SU-DHL-6 (cell line): ENCODE results near the gene CHRND.

ENCODE experiments used
- H2AFZ ChIP-seq: fragments of 200-600 bp; sonication (generic); 2 replicates; pipeline ENCODE4 v1.6.1; 2014; ENCODE audit warnings: low read depth, mild to moderate bottlenecking, moderate library complexity, mixed read lengths, antibody characterized with exemption, low read length; ENCODE audit not compliant: severe bottlenecking
- H3F3A ChIP-seq: fragments of 200-600 bp; shearing (Covaris generic); 2 replicates; pipeline ENCODE4 v1.6.0; 2016; ENCODE audit warnings: antibody characterized with exemption, mild to moderate bottlenecking; ENCODE audit not compliant: insufficient read depth
- H3K27ac ChIP-seq: fragments of 200-600 bp; sonication (generic); 2 replicates; pipeline ENCODE4 v1.5.1; 2016; ENCODE audit warnings: low read depth, mild to moderate bottlenecking, low read length, moderate library complexity, mixed read lengths
- H3K27me3 ChIP-seq: fragments of 200-600 bp; sonication (generic), shearing (Covaris generic); 2 replicates; pipeline ENCODE4 v1.6.0; 2014; ENCODE audit warnings: mild to moderate bottlenecking, low read length
- H3K36me3 ChIP-seq: fragments of 200-600 bp; sonication (generic); 2 replicates; pipeline ENCODE4 v1.6.1; 2014; ENCODE audit warnings: mild to moderate bottlenecking, low read length, mixed read lengths
- H3K4me2 ChIP-seq: fragments of 300-600, 200-600 bp; shearing (Covaris generic), sonication (generic); 2 replicates; pipeline ENCODE4 v1.6.0; 2014; ENCODE audit warnings: low read length, low read depth, mild to moderate bottlenecking; ENCODE audit not compliant: poor library complexity, severe bottlenecking
- H3K4me3 ChIP-seq: fragments of 200-600 bp; sonication (generic); 2 replicates; pipeline ENCODE4 v1.5.1; 2014; ENCODE audit warnings: antibody characterized with exemption, low read length, mild to moderate bottlenecking, mixed read lengths; ENCODE audit not compliant: insufficient read depth, poor library complexity, severe bottlenecking
- H3K79me2 ChIP-seq: fragments of 200-600 bp; sonication (generic); 2 replicates; pipeline ENCODE4 v1.6.1; 2014; ENCODE audit warnings: mild to moderate bottlenecking, low read length, moderate library complexity; ENCODE audit not compliant: insufficient read depth
- H3K9ac ChIP-seq: fragments of 200-600 bp; sonication (generic); 2 replicates; pipeline ENCODE4 v1.7.0; 2014; ENCODE audit warnings: mild to moderate bottlenecking, low read length
- H3K9me2 ChIP-seq: fragments of 200-600 bp; sonication (generic); replicated peaks from 2 replicates; pipeline ENCODE4 v1.6.1; 2014; ENCODE audit warnings: low read length; ENCODE audit not compliant: insufficient read depth
- H3K9me3 ChIP-seq: fragments of 200-600 bp; sonication (generic); 2 replicates; pipeline ENCODE4 v1.6.1; 2014; ENCODE audit warnings: low read length, mixed read lengths; ENCODE audit not compliant: insufficient read depth
- H4K20me1 ChIP-seq: fragments of 200-600 bp; sonication (generic); 2 replicates; pipeline ENCODE4 v1.6.1; 2014; ENCODE audit warnings: low read depth, mild to moderate bottlenecking, antibody characterized with exemption, low read length, moderate library complexity, mixed read lengths
- EZH2phosphoT487 ChIP-seq: fragments of 200-600 bp; sonication (generic), shearing (Covaris generic); conservative IDR thresholded peaks from 2 replicates; pipeline ENCODE4 v1.6.1; 2018; ENCODE audit warnings: mild to moderate bottlenecking, antibody characterized with exemption, low read length, moderate library complexity, mixed read lengths
- TF ChIP-seq, protein P1 (sequence below): fragments of 200-600 bp; sonication (generic); IDR thresholded peaks from one replicate; pipeline ENCODE4 v1.5.1; 2017; ENCODE audit warnings: antibody characterized with exemption, mild to moderate bottlenecking, low read length, moderate library complexity; ENCODE audit not compliant: insufficient read depth, poor library complexity, severe bottlenecking

Gene CHRND

GRCh38 chr2:232485757-232486557, 40.0 kb upstream of the CHRND start:
- Histone ChIP-seq H3K9me2 (no peaks in the 10 kb centered on the region), H2AFZ (no peak overlapping the region), H3K9me3 (no peaks in the 10 kb centered on the region), H3K27ac (no peak overlapping the region), H4K20me1 (no peaks in the 10 kb centered on the region), H3F3A (no peaks in the 10 kb centered on the region), H3K4me3 (no peak overlapping the region), H3K9ac (no peak overlapping the region), H3K79me2 (no peaks in the 10 kb centered on the region), H3K36me3 (no peaks in the 10 kb centered on the region), H3K27me3 (no peaks in the 10 kb centered on the region), H3K4me2 (no peak overlapping the region)
- TF ChIP-seq, protein P1, sequence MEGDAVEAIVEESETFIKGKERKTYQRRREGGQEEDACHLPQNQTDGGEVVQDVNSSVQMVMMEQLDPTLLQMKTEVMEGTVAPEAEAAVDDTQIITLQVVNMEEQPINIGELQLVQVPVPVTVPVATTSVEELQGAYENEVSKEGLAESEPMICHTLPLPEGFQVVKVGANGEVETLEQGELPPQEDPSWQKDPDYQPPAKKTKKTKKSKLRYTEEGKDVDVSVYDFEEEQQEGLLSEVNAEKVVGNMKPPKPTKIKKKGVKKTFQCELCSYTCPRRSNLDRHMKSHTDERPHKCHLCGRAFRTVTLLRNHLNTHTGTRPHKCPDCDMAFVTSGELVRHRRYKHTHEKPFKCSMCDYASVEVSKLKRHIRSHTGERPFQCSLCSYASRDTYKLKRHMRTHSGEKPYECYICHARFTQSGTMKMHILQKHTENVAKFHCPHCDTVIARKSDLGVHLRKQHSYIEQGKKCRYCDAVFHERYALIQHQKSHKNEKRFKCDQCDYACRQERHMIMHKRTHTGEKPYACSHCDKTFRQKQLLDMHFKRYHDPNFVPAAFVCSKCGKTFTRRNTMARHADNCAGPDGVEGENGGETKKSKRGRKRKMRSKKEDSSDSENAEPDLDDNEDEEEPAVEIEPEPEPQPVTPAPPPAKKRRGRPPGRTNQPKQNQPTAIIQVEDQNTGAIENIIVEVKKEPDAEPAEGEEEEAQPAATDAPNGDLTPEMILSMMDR: no peak
- TF ChIP-seq EZH2phosphoT487: no peak

DNA sequence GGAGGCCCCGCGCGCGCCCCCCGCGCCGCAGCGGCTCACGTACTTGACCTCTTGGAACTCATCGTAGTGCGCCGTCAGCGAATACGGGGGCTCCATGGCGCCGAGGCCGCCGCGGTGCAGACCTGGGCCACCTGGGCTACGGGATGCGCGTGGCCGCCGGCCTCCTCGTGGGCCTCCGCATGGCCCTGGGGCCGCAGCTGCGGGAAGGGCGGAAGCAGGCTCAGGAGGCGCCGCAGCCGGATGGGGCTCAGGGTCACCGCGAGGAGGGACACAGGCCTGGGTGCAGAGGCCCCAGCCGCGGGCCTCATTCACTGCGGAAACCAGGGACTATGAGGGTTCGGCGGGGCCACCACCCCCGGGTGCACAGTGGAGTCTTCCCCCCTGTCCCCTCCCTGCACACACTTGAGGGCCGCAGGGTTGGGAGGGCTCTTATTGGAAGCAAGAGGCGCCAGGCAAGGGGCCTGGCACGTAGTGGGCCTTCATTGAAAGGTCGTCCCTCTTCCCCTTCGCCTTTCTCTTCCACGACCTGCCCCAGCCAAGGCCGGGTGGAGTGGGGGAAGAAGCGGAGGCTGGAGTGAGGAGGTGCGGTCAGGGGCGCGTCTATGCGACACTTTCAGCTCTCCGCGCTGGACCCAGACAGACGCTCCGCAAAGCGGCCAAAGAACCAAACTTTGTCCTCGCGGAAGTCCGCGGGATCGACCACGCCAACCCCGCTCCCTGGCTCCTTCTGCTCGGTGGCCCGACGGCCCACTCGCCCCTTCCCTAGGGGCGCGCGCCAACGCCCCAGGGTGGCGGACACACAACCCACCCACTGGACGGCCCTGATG, 39.2 kb upstream of the CHRND start:
- no peak overlapping the region for H3K9ac ChIP-seq
- no peak overlapping the region for H3K27ac ChIP-seq
- H3F3A ChIP-seq: no peaks in the 10 kb centered on the region
- no peaks in the 10 kb centered on the region for H3K27me3 ChIP-seq
- H2AFZ ChIP-seq: no peak overlapping the region
- no peak overlapping the region for H3K4me3 ChIP-seq
- no peaks in the 10 kb centered on the region for H4K20me1 ChIP-seq
- no peaks in the 10 kb centered on the region for H3K9me3 ChIP-seq
- H3K36me3 ChIP-seq: no peaks in the 10 kb centered on the region
- no peaks in the 10 kb centered on the region for H3K79me2 ChIP-seq
- TF ChIP-seq, protein P1: no peak
- no peak for TF ChIP-seq EZH2phosphoT487
- H3K9me2 ChIP-seq: no peaks in the 10 kb centered on the region
- no peak overlapping the region for H3K4me2 ChIP-seq

DNA sequence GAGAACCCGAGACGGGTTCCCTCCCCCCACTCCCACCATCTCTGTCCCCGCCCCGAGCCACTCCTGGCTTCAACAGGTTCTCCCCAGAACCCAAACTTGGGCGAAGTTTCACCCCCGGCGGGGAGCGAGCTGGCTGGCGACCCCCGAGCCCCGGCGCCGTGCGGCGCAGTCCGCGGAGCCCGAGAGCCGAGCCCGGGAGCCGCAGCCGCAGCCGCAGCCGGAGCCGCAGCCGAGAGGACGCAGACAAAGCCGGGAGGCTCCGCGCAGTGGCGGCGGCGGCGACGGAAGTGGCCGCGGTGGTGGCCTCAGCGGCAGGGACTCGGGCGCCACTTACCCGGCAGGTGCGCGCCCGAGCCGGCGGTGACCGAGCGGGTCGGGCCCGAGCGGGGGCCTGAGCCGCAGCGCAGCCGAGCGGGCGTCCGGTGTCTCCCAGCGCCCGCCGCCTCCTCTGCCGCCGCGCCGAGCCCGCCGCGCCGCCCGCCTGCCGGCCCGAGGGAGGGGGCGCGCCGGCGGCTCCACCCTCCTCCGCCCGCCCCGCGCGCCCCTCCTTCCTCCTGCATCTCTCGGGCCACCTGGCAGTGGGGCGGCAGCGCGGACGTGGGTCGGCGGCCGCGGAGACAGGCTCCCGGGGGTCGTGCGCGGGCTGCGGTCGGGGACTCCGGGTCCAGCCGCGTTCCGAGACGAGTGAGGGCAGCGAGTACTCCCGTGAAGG, 38.4 kb upstream of the CHRND start, which contains the start of gene ECEL1:
Gene ECEL1 (minus strand): TSS at position 450 of the 712 bp plus-strand sequence. CDS start 1,181 bp downstream, outside the sequence.
- H2AFZ ChIP-seq: no peak within 1 kb of the TSS
- H3K79me2 ChIP-seq: no peaks in the 10 kb centered on the region
- no peak within 1 kb of the TSS for H3K4me2 ChIP-seq
- H3F3A ChIP-seq: no peaks in the 10 kb centered on the region
- H3K4me3 ChIP-seq: no peak within 1 kb of the TSS
- no peaks in the 10 kb centered on the region for H4K20me1 ChIP-seq
- TF ChIP-seq EZH2phosphoT487: no peak
- TF ChIP-seq, protein P1: no peak
- no peaks in the 10 kb centered on the region for H3K27me3 ChIP-seq
- no peaks in the 10 kb centered on the region for H3K9me2 ChIP-seq
- H3K27ac ChIP-seq: no peak within 1 kb of the TSS
- H3K9me3 ChIP-seq: no peaks in the 10 kb centered on the region
- H3K9ac ChIP-seq: no peak within 1 kb of the TSS
- no peaks in the 10 kb centered on the region for H3K36me3 ChIP-seq
